Measurements from ENCODE around the gene ORMDL2.
A peak's percentile ranks its signal among the peaks of the same experiment; 100 is the strongest.

ORMDL2 gene

GRCh38 chr12:55814257-55814656, 3.6 kb upstream of the ORMDL2 start:
- peaks cover 28% of the 10 kb centered on the region for H3K36me3 Mint-ChIP-seq (ENCODE audit: insufficient read depth)
- ATAC-seq (replicated peaks; ENCODE audit: extremely low read depth, poor library complexity, severe bottlenecking) (no peak), DNase-seq (ENCODE audit: low spot score in 2 of 2) (no peak)
- H3K27me3 Mint-ChIP-seq, result no peaks in the 10 kb centered on the region
- H3K4me3 Mint-ChIP-seq, result no peak overlapping the region
- H3K4me1 Mint-ChIP-seq, result peaks cover 37% of the 10 kb centered on the region
- no peak overlapping the region for H3K27ac Mint-ChIP-seq (ENCODE audit: low read depth)
- H3K9me3 Mint-ChIP-seq, result no peaks in the 10 kb centered on the region

GRCh38 chr12:55815473-55815872, 2.4 kb upstream of the ORMDL2 start:
- Mint-ChIP-seq H3K36me3 (ENCODE audit: insufficient read depth) (peaks cover 25% of the 10 kb centered on the region), H3K27me3 (no peaks in the 10 kb centered on the region), H3K4me1 (peaks cover 39% of the 10 kb centered on the region), H3K4me3 (no peak overlapping the region), H3K27ac (ENCODE audit: low read depth) (no peak overlapping the region), H3K9me3 (no peaks in the 10 kb centered on the region)
- no peak for ATAC-seq (replicated peaks; ENCODE audit: extremely low read depth, poor library complexity, severe bottlenecking)
- DNase-seq (ENCODE audit: low spot score in 2 of 2), result no peak

DNA sequence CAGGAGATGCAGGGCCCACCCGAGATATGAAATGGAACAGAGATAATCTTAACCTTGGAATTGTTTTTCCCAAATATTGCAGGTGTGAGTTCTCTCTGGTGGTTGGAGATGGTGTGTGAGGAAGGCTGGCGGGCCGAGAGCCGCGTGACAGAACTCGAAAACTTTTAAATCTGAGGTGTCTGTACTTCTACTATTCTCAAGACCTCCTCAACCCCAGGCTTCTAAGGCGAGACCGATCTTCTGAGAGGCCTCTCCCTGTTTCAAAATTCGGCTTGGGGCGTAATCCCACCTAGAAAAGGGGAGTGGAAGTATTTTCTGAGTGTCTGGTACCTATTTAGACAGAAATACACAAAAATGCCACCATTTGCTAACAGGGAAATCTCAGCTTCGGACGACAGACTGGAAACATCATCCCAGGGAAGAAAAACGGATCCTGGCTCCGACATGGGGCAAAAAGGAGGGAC, 928 bp upstream of the ORMDL2 start:
- no peak for DNase-seq (ENCODE audit: low spot score in 2 of 2)
- no peaks in the 10 kb centered on the region for H3K27me3 Mint-ChIP-seq
- ATAC-seq (replicated peaks; ENCODE audit: extremely low read depth, poor library complexity, severe bottlenecking), result no peak
- H3K4me3 Mint-ChIP-seq, result no peak overlapping the region
- H3K4me1 Mint-ChIP-seq, result peaks cover 33% of the 10 kb centered on the region
- H3K27ac Mint-ChIP-seq (ENCODE audit: low read depth), result no peak overlapping the region
- H3K36me3 Mint-ChIP-seq (ENCODE audit: insufficient read depth), result peaks cover 31% of the 10 kb centered on the region
- no peaks in the 10 kb centered on the region for H3K9me3 Mint-ChIP-seq

GRCh38 chr12:55818140-55818728, 393 bp downstream of the ORMDL2 start:
- Mint-ChIP-seq H3K4me3 (no peak overlapping the region), H3K9me3 (no peaks in the 10 kb centered on the region), H3K27me3 (no peaks in the 10 kb centered on the region), H3K4me1 (peaks cover 19% of the 10 kb centered on the region), H3K27ac (ENCODE audit: low read depth) (no peak overlapping the region), H3K36me3 (ENCODE audit: insufficient read depth) (peaks cover 32% of the 10 kb centered on the region)
- DNase-seq (ENCODE audit: low spot score in 2 of 2), result no peak
- ATAC-seq (replicated peaks; ENCODE audit: extremely low read depth, poor library complexity, severe bottlenecking), result peak; percentile 58

- no peak overlapping the region for H3K27ac Mint-ChIP-seq (ENCODE audit: low read depth)
- H3K4me1 Mint-ChIP-seq, result peaks cover 16% of the 10 kb centered on the region
- no peak overlapping the region for H3K4me3 Mint-ChIP-seq
- no peak for ATAC-seq (replicated peaks; ENCODE audit: extremely low read depth, poor library complexity, severe bottlenecking)
- DNase-seq (ENCODE audit: low spot score in 2 of 2), result no peak
- no peaks in the 10 kb centered on the region for H3K9me3 Mint-ChIP-seq
- H3K36me3 Mint-ChIP-seq (ENCODE audit: insufficient read depth), result peaks cover 28% of the 10 kb centered on the region
- H3K27me3 Mint-ChIP-seq, result no peaks in the 10 kb centered on the region
Observed at GRCh38 chr12:55818886-55819285, 1.0 kb downstream of the ORMDL2 start.

DNA sequence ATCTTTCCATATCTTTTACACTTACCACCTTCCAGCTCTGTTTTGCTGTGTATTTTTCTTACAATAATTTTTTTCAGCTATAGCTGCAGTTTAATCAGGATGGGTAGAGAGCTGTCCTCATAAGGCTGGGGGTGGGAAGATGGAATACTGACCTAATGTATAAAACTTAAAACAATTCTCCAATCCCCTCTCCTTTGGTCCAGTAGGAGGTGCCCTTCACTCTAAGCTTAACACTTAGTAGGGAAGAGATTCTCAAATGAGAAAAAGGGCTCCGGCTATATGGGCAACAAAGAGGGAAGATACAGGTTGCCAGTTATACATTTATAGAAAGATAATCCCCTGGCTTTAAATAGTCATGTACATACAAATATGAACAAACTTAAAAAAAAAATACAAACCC, 2.8 kb downstream of the ORMDL2 start:
- Mint-ChIP-seq H3K27me3 (no peaks in the 10 kb centered on the region), H3K27ac (ENCODE audit: low read depth) (no peak overlapping the region), H3K4me1 (peaks cover 17% of the 10 kb centered on the region), H3K36me3 (ENCODE audit: insufficient read depth) (peaks cover 30% of the 10 kb centered on the region), H3K9me3 (no peaks in the 10 kb centered on the region), H3K4me3 (no peak overlapping the region)
- ATAC-seq (replicated peaks; ENCODE audit: extremely low read depth, poor library complexity, severe bottlenecking) (no peak), DNase-seq (ENCODE audit: low spot score in 2 of 2) (no peak)

DNA sequence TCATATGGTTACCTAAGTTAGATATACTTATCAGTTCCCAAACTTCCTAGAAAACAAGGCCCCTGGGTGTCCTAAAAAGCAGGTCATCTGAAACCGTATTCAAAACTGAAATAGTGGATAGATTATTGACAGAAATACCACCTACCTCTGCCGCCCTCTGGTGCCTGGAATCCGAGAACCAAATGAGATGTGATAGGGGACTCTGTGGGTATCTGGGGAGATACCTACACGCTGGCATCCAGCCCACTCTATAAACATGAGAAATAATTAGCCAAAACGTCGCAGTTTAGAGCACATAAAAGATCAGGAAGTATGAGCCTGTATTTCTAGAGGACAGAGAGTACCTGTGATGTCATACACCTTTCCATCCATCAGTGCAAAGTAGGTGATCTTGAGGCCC, 4.4 kb downstream of the ORMDL2 start:
- peaks cover 35% of the 10 kb centered on the region for H3K36me3 Mint-ChIP-seq (ENCODE audit: insufficient read depth)
- H3K4me3 Mint-ChIP-seq, result no peak overlapping the region
- no peak for DNase-seq (ENCODE audit: low spot score in 2 of 2)
- H3K9me3 Mint-ChIP-seq, result no peaks in the 10 kb centered on the region
- H3K27me3 Mint-ChIP-seq, result no peaks in the 10 kb centered on the region
- ATAC-seq (replicated peaks; ENCODE audit: extremely low read depth, poor library complexity, severe bottlenecking), result no peak
- H3K4me1 Mint-ChIP-seq, result peaks cover 28% of the 10 kb centered on the region
- H3K27ac Mint-ChIP-seq (ENCODE audit: low read depth), result no peak overlapping the region

DNA sequence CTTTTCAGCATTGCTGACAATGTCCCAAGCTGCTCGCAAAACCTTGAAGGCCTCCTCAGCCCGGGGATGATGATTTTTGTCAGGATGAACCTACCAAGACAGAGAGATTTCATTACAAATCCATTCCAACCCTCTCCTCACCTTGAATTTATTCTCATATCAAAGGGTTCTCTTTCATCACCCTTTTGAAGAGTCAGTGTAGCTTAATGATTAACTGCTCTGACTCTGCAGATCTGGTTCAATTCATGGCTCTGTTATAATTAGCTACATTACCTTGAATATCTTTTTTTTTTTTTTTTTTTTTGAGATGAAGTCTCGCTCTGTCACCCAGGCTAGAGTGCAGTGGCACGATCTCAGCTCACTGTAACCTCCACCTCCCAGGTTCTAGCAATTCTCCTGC, 5.6 kb downstream of the ORMDL2 start:
- no peak for DNase-seq (ENCODE audit: low spot score in 2 of 2)

DNA sequence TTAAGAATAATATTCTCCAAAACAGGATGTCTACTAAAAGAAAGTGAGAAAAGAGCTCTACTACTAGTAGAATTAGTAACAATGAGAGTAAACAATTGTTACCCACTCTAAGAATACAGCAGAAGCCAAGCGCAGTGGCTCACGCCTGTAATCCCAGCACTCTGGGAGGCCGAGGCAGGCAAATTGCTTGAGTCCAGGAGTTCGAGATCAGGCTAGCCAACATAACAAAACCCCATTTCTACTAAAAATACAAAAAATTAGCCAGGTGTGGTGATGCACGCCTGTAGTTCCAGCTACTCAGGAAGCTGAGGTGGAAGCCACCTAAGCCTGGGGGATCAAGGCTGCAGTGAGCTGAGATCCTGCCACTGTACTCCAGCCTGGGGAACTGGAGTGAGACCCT, 6.9 kb downstream of the ORMDL2 start:
- Mint-ChIP-seq H3K4me3 (no peak overlapping the region), H3K27me3 (no peaks in the 10 kb centered on the region), H3K4me1 (peaks cover 39% of the 10 kb centered on the region), H3K9me3 (no peaks in the 10 kb centered on the region), H3K36me3 (ENCODE audit: insufficient read depth) (peaks cover 40% of the 10 kb centered on the region), H3K27ac (ENCODE audit: low read depth) (peak overlapping the region; percentile 35)
- DNase-seq (ENCODE audit: low spot score in 2 of 2), result no peak
- ATAC-seq (replicated peaks; ENCODE audit: extremely low read depth, poor library complexity, severe bottlenecking), result no peak

More for the DNA sequence above, 5.6 kb downstream of the ORMDL2 start:
- Mint-ChIP-seq H3K27me3 (no peaks in the 10 kb centered on the region), H3K4me1 (peaks cover 39% of the 10 kb centered on the region), H3K4me3 (no peak overlapping the region), H3K9me3 (no peaks in the 10 kb centered on the region), H3K27ac (ENCODE audit: low read depth) (no peak overlapping the region), H3K36me3 (ENCODE audit: insufficient read depth) (peaks cover 36% of the 10 kb centered on the region)
- ATAC-seq (replicated peaks; ENCODE audit: extremely low read depth, poor library complexity, severe bottlenecking), result no peak

- Mint-ChIP-seq H3K27ac (ENCODE audit: low read depth) (no peak overlapping the region), H3K9me3 (no peaks in the 10 kb centered on the region), H3K27me3 (no peaks in the 10 kb centered on the region), H3K4me1 (peaks cover 66% of the 10 kb centered on the region), H3K36me3 (ENCODE audit: insufficient read depth) (peaks cover 26% of the 10 kb centered on the region), H3K4me3 (peak overlapping the region; percentile 95)
- DNase-seq (ENCODE audit: low spot score in 2 of 2) (no peak), ATAC-seq (replicated peaks; ENCODE audit: extremely low read depth, poor library complexity, severe bottlenecking) (no peak)
Observed at GRCh38 chr12:55827806-55828205, 10.0 kb downstream of the ORMDL2 start.

- peaks cover 67% of the 10 kb centered on the region for H3K4me1 Mint-ChIP-seq
- peaks cover 23% of the 10 kb centered on the region for H3K36me3 Mint-ChIP-seq (ENCODE audit: insufficient read depth)
- no peak for ATAC-seq (replicated peaks; ENCODE audit: extremely low read depth, poor library complexity, severe bottlenecking)
- H3K4me3 Mint-ChIP-seq, result peak overlapping the region; percentile 95
- no peaks in the 10 kb centered on the region for H3K27me3 Mint-ChIP-seq
- DNase-seq (ENCODE audit: low spot score in 2 of 2), result no peak
- H3K27ac Mint-ChIP-seq (ENCODE audit: low read depth), result peak overlapping the region; percentile 94
- H3K9me3 Mint-ChIP-seq, result no peaks in the 10 kb centered on the region
Observed at GRCh38 chr12:55828357-55828756, 10.5 kb downstream of the ORMDL2 start.

- H3K4me1 Mint-ChIP-seq, result peaks cover 61% of the 10 kb centered on the region
- DNase-seq (ENCODE audit: low spot score in 2 of 2) (peak in 1 of 2 donors; percentile 10), ATAC-seq (replicated peaks; ENCODE audit: extremely low read depth, poor library complexity, severe bottlenecking) (peak; percentile 17)
- H3K4me3 Mint-ChIP-seq, result peak overlapping the region; percentile 95
- peaks cover 21% of the 10 kb centered on the region for H3K36me3 Mint-ChIP-seq (ENCODE audit: insufficient read depth)
- H3K9me3 Mint-ChIP-seq, result no peaks in the 10 kb centered on the region
- H3K27me3 Mint-ChIP-seq, result no peaks in the 10 kb centered on the region
- peak overlapping the region; percentile 94 for H3K27ac Mint-ChIP-seq (ENCODE audit: low read depth)
Observed at GRCh38 chr12:55829967-55830600, 12.2 kb downstream of the ORMDL2 start.
